Progenitor cell of endocrine pancreas (in vitro differentiated cells): ENCODE data around the gene PCBP4. TPM values are rescaled to one million over a fixed set of nuclear protein-coding genes. Genes with fewer than 3 reads are reported as not detected.

Experiments
- DNase-seq: peaks from one replicate; pipeline ENCODE4 v3.0.0; 2021; ENCODE audit warnings: low spot score; ENCODE audit not compliant: unreplicated experiment
- H3K27ac Mint-ChIP-seq: 2 replicates; pipeline ENCODE4 v1.8.0; 2021; ENCODE audit warnings: mild to moderate bottlenecking, moderate library complexity, mixed read lengths
- H3K27me3 Mint-ChIP-seq: 2 replicates; pipeline ENCODE4 v1.8.0; 2021; ENCODE audit warnings: mixed read lengths
- H3K36me3 Mint-ChIP-seq: 2 replicates; pipeline ENCODE4 v1.8.0; 2022; ENCODE audit warnings: mixed read lengths; ENCODE audit not compliant: insufficient read depth
- H3K4me1 Mint-ChIP-seq: 2 replicates; pipeline ENCODE4 v1.8.0; 2021; ENCODE audit warnings: low read depth, mixed read lengths
- H3K4me3 Mint-ChIP-seq: 2 replicates; pipeline ENCODE4 v1.8.0; 2021; ENCODE audit warnings: low read depth, mild to moderate bottlenecking, moderate library complexity, mixed read lengths
- H3K9me3 Mint-ChIP-seq: 2 replicates; pipeline ENCODE4 v1.8.0; 2021; ENCODE audit warnings: low read depth, mixed read lengths
- CTCF ChIP-seq: fragments of 200-600 bp; sonication (generic); IDR thresholded peaks from one replicate; pipeline ENCODE4 v1.5.0; 2021; ENCODE audit warnings: antibody characterized with exemption, mild to moderate bottlenecking; ENCODE audit not compliant: unreplicated experiment
- total RNA-seq: library from RNA; stranded (reverse); gene quantifications from 2 replicates; pipeline ENCODE4 v1.2.1, GENCODE V29; 2021

PCBP4 gene
- total RNA-seq, 1 donor from 2014 or later: 160 TPM

- Mint-ChIP-seq H3K27ac (no peak overlapping the region), H3K27me3 (no peaks in the 10 kb centered on the region), H3K4me1 (peaks cover 19% of the 10 kb centered on the region), H3K4me3 (no peak overlapping the region), H3K36me3 (peaks cover 8% of the 10 kb centered on the region), H3K9me3 (no peaks in the 10 kb centered on the region)
- TF ChIP-seq CTCF: no peak
- no peak for DNase-seq
These were observed 5.4 kb downstream of the PCBP4 start for GRCh38 chr3:51961602-51962569.

- DNase-seq: no peak
- Mint-ChIP-seq H3K4me3 (no peak overlapping the region), H3K27ac (no peak overlapping the region), H3K4me1 (peaks cover 17% of the 10 kb centered on the region), H3K36me3 (peaks cover 8% of the 10 kb centered on the region), H3K27me3 (no peaks in the 10 kb centered on the region), H3K9me3 (no peaks in the 10 kb centered on the region)
- no peak for TF ChIP-seq CTCF
These were observed 6.2 kb downstream of the PCBP4 start for GRCh38 chr3:51961011-51961410.

- Mint-ChIP-seq H3K4me3 (no peak overlapping the region), H3K27ac (no peak overlapping the region), H3K27me3 (no peaks in the 10 kb centered on the region), H3K36me3 (peaks cover 8% of the 10 kb centered on the region), H3K4me1 (peaks cover 11% of the 10 kb centered on the region), H3K9me3 (no peaks in the 10 kb centered on the region)
- DNase-seq: no peak
- TF ChIP-seq CTCF: no peak
These were observed 6.9 kb downstream of the PCBP4 start for GRCh38 chr3:51960386-51960785.

GRCh38 chr3:51959651-51960050 is 7.6 kb downstream of the PCBP4 start:
- H3K27me3 Mint-ChIP-seq: peaks cover 6% of the 10 kb centered on the region
- no peak for TF ChIP-seq CTCF
- peaks cover 5% of the 10 kb centered on the region for H3K36me3 Mint-ChIP-seq
- H3K4me1 Mint-ChIP-seq: peaks cover 3% of the 10 kb centered on the region
- H3K4me3 Mint-ChIP-seq: no peak overlapping the region
- H3K27ac Mint-ChIP-seq: no peak overlapping the region
- no peak for DNase-seq
- H3K9me3 Mint-ChIP-seq: no peaks in the 10 kb centered on the region

- peaks cover 5% of the 10 kb centered on the region for H3K36me3 Mint-ChIP-seq
- no peak for TF ChIP-seq CTCF
- peaks cover 14% of the 10 kb centered on the region for H3K27me3 Mint-ChIP-seq
- H3K9me3 Mint-ChIP-seq: no peaks in the 10 kb centered on the region
- H3K4me3 Mint-ChIP-seq: no peak overlapping the region
- H3K27ac Mint-ChIP-seq: no peak overlapping the region
- DNase-seq: no peak
- no peaks in the 10 kb centered on the region for H3K4me1 Mint-ChIP-seq
These were observed 8.4 kb downstream of the PCBP4 start for GRCh38 chr3:51958603-51959521.
